GM18907 (cell line): Measurements from ENCODE around the gene LRMDA.

Experiments used
- ATAC-seq: cut with Tn5 transposase; IDR thresholded peaks from one replicate; pipeline ENCODE4 v1.9.1; 2021; ENCODE audit warnings: mild to moderate bottlenecking, moderate library complexity; ENCODE audit not compliant: unreplicated experiment

Gene LRMDA

DNA sequence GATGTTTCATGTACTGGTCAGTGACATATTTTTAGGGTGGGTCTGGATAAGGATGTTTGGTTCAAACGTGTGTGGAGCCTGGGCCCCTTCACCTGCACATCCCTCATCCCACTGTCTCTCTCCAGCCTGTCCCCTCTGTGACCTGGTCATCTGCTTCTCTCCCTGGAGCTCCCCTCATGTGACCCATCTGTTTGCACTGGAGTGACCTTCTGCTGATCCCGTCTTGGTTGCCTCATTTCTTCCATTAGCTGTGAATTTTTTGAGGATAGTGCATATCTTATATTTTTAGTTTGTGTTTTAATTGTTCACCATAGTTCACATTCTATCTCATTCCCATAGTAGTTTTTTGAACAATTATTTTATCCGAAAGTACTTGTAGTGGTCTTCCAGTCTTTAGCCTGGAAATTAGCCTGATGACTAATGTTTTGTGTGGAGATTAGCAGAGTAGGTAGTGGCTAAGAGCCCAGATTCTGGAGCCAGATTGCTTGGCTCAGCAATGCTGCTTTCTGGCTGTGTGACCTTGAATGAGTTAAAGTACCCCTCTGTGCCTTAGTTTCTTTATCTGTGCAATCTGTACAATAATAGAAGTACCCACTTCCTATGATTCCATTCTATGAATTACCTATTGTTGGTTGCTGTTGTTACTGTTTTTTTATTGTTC is 224.5 kb downstream of the LRMDA start:
- ATAC-seq, result no peak

- ATAC-seq, result no peak
Observed at GRCh38 chr10:75657351-75657750, 225.9 kb downstream of the LRMDA start.

- no peak for ATAC-seq
Observed at GRCh38 chr10:75658036-75658435, 226.6 kb downstream of the LRMDA start.

- ATAC-seq, result no peak
Observed at GRCh38 chr10:75658496-75658895, 227.1 kb downstream of the LRMDA start.

GRCh38 chr10:75658915-75659314 is 227.5 kb downstream of the LRMDA start:
- no peak for ATAC-seq

DNA sequence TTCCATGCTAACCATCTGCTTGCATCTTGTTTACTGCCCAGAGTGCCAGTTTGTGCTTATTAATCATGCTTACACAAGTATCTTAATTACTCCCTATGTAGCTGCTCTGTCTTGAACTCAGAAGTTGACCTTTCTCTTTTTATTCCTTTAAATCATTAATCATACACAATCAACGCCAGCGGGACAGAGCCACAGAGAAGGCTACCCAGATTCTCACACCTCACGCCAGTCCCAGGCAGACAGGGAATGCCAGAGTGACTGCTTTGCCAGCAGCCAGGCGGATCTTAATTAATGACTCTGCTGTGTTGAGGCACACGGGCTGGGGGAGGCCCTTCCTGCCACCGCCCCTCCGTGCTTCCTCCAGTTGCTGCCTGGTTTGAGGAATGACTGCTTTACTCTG is 229.4 kb downstream of the LRMDA start:
- ATAC-seq, result no peak

DNA sequence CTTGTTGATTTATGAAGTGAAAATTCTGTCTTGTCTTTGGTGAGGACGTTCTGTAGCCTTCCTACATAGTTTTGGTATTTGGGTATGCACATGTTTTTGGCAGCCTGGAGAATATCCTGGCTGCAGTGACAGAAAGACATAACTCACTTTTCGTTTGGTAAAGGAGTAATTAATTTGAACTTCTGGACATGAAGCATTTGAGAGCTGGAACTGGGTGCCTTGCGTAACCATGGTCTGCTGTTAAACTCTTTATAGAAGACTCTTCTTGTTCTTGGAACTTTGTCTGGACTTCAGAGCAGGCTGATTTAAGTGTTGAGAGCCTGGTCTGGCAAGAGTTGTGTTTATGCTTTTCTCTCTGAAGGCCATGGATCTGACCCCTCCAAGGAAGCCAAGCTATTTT is 231.3 kb downstream of the LRMDA start:
- no peak for ATAC-seq

DNA sequence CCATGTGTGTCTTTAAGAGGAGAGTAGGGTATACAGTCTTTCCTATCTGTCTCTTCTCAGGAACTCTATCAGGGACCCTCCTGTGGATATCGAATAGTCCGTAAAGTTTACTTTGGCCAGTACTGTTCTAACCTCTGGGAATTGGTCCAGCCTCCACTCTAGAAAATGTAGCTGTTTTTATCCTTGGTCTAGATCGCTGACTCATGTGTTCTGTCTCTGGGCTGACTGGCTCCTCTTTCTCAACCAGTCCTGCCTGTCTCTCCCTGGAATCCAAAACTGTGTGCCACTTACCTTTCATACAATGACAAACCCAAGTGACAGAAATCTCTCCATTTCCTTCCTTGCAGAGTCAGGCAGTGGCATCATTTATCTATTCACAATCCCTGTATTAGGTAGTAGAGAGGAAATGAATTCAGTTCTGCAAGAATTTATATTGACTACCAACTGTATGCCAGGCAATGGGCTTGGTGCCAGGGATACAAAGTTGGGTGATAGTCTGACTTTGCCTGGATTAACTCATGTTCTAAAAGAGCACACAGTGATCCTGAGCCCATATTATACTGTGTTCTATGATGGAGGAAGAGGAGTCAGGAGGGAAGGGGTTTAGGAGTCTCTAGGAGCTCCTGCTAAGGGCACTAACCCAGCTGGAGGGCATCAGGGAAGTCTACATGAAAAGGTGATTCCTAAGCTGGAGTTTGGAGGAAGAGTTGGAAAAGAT is 232.7 kb downstream of the LRMDA start:
- ATAC-seq, result no peak

GRCh38 chr10:75664968-75665367 is 233.5 kb downstream of the LRMDA start:
- ATAC-seq, result no peak

DNA sequence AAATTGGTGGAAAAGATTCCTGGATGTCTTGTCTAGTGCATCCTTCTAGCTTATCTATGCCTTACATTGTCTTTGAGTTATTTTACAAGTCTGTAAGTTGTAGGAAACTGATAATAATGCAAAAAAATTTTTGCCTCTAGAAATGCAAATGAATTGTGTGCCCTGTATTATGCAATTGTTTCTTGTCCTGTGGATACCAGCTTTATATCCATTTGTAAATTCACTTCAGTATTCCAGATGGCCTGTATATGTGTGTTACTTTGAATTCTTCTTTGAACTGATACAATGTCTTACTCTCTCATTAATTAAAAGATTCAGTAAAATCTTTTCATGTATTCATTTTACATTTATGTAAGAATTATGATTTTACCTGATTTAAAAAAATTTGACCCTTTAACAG is 234.3 kb downstream of the LRMDA start:
- no peak for ATAC-seq

GRCh38 chr10:75672111-75672671 is 240.8 kb downstream of the LRMDA start:
- ATAC-seq, result no peak

DNA sequence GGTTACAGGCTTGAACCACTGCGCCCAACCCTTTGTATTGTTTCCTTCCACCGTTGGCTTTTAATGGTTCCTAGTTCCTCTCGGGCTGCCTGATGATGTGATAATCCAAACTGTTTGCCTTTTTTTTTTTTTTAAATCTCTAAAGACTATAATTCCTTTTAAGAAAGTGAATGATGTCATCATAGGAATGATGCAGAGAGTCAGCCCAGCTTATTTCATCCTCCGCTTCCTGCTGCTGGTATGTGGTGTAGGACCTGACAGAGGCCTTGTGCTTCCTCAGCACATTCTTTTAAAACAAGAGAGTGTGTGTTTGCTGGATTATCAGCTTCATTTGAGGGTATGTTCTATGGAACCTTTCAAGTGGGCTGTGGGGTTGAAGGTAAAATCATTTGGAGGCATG is 241.4 kb downstream of the LRMDA start:
- ATAC-seq, result no peak

GRCh38 chr10:75677541-75677940 is 246.1 kb downstream of the LRMDA start:
- ATAC-seq, result no peak

DNA sequence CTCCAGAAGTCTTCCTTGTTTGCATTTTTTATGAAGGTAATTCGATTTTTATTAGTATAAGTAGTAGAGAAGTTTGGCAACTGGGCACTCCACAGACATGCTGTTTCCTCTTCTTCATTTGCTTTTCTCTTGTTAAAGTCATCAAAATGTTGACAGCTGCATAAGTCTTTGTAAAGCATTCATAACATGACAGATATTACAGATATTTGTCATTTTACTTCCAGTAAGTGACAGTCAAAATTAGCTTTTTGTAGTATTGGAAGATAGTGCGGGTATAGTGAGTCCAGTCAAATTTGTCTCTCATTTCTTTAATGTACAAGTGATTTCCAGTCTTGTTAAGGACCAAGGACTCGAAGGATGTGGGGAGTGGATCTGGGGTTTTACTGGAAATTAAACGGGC is 247.1 kb downstream of the LRMDA start:
- ATAC-seq, result no peak

- ATAC-seq, result no peak
Observed at GRCh38 chr10:75679536-75679935, 248.1 kb downstream of the LRMDA start.

- ATAC-seq, result no peak
Observed at GRCh38 chr10:75681334-75681733, 249.9 kb downstream of the LRMDA start.

GRCh38 chr10:75682649-75683557 is 251.5 kb downstream of the LRMDA start:
- ATAC-seq, result no peak

- ATAC-seq, result no peak
Observed at GRCh38 chr10:75685187-75685586, 253.8 kb downstream of the LRMDA start.

DNA sequence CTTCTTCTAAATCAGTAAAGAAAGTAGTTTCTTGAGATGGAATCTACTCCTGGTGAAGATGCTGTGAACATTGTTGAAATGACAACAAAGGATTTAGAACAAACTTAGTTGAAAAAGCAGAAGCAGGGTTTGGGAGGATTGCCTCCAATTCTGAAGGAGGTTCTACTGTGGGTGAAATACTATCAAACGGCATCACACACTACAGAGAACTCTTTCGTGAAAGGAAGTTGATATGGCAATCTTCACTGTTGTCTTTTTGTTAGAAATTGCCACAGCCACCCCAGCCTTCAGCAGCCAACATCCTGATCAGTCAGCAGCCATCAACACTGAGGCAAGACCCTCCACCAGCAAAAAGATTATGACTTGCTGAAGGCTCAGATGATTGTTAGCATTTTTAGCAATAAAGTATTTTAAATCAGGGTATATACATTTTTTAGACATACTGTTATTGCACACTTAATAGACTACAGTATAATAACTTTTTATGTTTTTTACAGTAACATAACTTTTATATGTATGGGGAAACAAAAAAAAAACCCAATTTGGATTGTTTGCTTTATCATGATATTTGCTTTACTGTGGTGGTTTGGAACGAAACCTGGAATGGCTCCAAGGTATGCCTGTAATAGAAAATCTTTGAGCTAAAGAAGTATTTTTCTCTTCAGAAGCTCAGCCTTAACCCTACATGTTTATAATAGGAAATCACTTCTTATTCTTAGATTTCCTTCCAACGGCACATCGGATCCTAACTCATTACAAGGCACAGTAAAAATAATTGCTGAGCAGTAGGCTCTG is 257.3 kb downstream of the LRMDA start:
- no peak for ATAC-seq

DNA sequence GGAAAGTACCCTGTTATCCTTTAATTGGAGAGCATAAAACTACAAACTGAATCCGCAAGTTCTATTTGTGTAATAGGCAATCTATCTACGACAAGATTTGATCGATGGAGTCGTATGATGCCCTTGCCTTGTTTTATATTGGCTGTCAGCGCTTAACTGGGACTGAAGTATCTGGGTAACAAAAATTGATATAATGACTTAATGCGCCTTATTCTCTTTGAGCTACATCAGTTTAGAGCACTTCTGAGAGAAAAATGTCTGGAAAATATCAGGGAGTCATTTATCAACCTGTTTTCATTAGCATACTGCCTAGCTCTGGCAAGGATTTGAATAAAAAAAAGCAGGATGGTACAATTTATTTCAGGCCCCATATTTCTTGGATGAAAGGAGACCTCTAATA is 262.1 kb downstream of the LRMDA start:
- no peak for ATAC-seq

DNA sequence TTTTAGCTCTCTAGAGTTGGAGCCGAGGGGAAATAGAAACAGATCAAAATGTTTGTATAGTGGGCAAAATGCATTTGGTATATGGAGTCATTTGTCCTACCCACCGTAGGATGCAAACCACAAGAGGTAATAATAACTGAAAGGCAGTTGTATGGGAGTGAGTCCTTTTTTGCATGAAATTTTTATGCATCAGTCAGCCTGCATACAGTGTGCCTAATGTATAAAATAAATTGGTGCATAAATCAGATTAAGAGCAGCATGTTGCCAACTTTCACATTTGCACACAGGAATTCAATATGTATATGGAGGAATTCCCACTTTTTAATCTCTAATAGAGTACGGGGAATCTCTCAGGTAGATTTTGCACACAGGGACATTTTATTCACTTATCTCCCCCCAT is 262.8 kb downstream of the LRMDA start:
- no peak for ATAC-seq
